Measurements from ENCODE around the gene FOSB. TPM values are rescaled to one million over a fixed set of nuclear protein-coding genes. Genes with fewer than 3 reads are reported as not detected.

FOSB gene
- total and polyA plus RNA-seq, 9 donors, result 2.9 to 295 (median 44.3) TPM

DNA sequence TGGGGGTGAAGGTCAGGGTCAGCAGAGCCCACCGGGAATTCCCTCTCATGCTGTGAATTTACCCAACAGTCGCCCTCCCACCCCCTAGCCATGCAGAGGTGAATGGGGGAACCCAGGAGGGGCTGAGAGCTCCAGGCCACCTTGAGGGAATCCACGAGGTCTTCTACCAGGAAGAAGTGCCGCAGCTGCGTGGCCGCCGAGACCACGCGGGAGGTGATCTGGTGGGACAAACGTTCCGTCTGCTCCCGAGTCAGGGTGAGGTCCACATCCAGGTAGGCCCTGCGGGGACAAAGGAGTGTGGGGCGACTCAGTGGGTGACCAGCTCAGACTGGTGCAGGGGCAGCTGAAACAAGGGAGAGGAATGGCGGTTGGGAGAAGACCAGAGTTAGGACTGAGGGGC lies 20.9 kb downstream of the FOSB start:
- Histone ChIP-seq H3K4me3 (no peak overlapping the region), H3K27me3 (no peaks in the 10 kb centered on the region), H3K9me3 (no peaks in the 10 kb centered on the region), H3K27ac (no peak overlapping the region), H3K4me1 (ENCODE audit: insufficient read depth) (peaks cover 2% of the 10 kb centered on the region), H3K36me3 (no peaks in the 10 kb centered on the region)
- intact Hi-C loops (cut with DNase I), result loop anchor here in 1 of 4 donors (5.0 kb wide), 1 partner anchor 61 kb away; no protein-coding TSS in a partner anchor
- peak in 1 of 5 donors; percentile 20 for DNase-seq
- TF ChIP-seq POLR2A (IDR thresholded peaks at IDR 0.05), result no peak
- TF ChIP-seq, protein P1, sequence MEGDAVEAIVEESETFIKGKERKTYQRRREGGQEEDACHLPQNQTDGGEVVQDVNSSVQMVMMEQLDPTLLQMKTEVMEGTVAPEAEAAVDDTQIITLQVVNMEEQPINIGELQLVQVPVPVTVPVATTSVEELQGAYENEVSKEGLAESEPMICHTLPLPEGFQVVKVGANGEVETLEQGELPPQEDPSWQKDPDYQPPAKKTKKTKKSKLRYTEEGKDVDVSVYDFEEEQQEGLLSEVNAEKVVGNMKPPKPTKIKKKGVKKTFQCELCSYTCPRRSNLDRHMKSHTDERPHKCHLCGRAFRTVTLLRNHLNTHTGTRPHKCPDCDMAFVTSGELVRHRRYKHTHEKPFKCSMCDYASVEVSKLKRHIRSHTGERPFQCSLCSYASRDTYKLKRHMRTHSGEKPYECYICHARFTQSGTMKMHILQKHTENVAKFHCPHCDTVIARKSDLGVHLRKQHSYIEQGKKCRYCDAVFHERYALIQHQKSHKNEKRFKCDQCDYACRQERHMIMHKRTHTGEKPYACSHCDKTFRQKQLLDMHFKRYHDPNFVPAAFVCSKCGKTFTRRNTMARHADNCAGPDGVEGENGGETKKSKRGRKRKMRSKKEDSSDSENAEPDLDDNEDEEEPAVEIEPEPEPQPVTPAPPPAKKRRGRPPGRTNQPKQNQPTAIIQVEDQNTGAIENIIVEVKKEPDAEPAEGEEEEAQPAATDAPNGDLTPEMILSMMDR (IDR thresholded peaks at IDR 0.05), result no peak
- no peak for TF ChIP-seq EP300 (IDR thresholded peaks at IDR 0.05)
- WGBS, 3 donors, result 83 to 89% (median 84%) methylated on average over 15 of the region's 15 CpGs

DNA sequence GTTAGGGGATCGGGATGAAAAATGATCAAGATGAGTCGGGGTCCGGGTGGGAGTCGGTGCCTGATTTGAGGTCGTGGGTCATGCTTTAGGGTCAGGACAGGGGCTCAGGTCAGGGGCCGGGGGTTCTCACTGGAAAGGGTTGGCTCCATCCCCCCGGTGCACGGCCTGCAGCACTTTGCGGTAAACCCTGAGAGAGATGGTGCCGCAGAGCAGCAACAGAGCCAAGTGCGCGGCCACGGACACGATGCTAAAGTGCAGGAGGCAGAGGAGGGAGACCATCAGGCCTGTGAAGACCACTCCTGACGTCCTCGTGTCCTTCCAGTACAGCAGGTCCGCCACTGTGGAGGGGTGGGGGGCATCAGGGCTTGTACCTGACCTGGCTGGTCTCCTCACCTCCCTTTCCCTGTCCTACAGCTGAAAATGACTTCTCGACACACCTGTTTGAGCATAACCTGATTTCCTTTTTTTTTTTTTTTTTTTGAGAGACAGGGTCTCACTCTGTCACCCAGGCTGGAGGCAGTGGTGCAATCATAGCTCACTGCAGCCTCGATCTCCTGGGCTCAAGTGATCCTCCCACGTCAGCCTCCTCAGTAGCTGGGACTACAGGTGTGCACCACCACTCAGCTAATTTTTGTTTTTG lies 21.5 kb downstream of the FOSB start:
- WGBS, 3 donors, result 84 to 90% (median 86%) methylated on average over 20 of the region's 20 CpGs
- DNase-seq, result peak in 1 of 5 donors; percentile 19
- intact Hi-C loops (cut with DNase I), result loop anchor here in 1 of 4 donors (5.0 kb wide), 1 partner anchor 62 kb away; no protein-coding TSS in a partner anchor

DNA sequence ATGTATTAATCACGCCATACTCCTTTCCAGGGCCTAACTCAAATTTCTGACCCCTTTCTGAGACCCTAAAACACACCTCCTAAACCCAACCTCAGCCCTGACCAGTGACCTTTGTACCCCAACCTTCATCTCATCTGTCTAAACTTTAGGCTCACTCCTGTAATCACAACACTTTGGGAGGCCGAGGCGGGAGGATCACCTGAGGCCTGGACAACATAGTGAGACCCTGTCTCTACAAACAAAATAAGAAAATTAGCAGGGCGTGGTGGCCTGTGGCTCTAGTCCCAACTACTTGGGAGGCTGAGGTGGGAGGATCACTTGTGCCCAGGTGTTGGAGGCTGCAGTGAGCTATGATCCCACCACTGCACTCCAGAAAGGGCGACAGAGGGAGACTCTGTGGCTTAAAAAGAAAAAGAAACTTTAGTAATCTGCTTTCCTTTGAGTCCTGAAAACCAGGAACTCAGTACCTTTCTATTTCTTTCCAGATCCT lies 24.4 kb downstream of the FOSB start:
- peaks cover 3% of the 10 kb centered on the region for H3K27me3 ChIP-seq
- H3K4me3 ChIP-seq, result no peak overlapping the region
- intact Hi-C loops (cut with DNase I), result no loop called here
- WGBS, 3 donors, result 90 to 97% (median 92%) methylated on average over 5 of the region's 5 CpGs
- TF ChIP-seq POLR2A (IDR thresholded peaks at IDR 0.05) (no peak), EP300 (IDR thresholded peaks at IDR 0.05) (no peak)
- TF ChIP-seq, protein P1 (IDR thresholded peaks at IDR 0.05), result no peak
- H3K27ac ChIP-seq, result no peak overlapping the region
- DNase-seq, result no peak
- peaks cover 8% of the 10 kb centered on the region for H3K4me1 ChIP-seq (ENCODE audit: insufficient read depth)
- no peaks in the 10 kb centered on the region for H3K9me3 ChIP-seq
- H3K36me3 ChIP-seq, result no peaks in the 10 kb centered on the region

More for the DNA sequence above, 21.5 kb downstream of the FOSB start:
- Histone ChIP-seq H3K27me3 (no peaks in the 10 kb centered on the region), H3K9me3 (no peaks in the 10 kb centered on the region), H3K27ac (no peak overlapping the region), H3K36me3 (no peaks in the 10 kb centered on the region), H3K4me3 (no peak overlapping the region), H3K4me1 (ENCODE audit: insufficient read depth) (peaks cover 2% of the 10 kb centered on the region)
- no peak for TF ChIP-seq EP300 (IDR thresholded peaks at IDR 0.05)
- TF ChIP-seq, protein P1 (IDR thresholded peaks at IDR 0.05), result no peak
- no peak for TF ChIP-seq POLR2A (IDR thresholded peaks at IDR 0.05)

DNA sequence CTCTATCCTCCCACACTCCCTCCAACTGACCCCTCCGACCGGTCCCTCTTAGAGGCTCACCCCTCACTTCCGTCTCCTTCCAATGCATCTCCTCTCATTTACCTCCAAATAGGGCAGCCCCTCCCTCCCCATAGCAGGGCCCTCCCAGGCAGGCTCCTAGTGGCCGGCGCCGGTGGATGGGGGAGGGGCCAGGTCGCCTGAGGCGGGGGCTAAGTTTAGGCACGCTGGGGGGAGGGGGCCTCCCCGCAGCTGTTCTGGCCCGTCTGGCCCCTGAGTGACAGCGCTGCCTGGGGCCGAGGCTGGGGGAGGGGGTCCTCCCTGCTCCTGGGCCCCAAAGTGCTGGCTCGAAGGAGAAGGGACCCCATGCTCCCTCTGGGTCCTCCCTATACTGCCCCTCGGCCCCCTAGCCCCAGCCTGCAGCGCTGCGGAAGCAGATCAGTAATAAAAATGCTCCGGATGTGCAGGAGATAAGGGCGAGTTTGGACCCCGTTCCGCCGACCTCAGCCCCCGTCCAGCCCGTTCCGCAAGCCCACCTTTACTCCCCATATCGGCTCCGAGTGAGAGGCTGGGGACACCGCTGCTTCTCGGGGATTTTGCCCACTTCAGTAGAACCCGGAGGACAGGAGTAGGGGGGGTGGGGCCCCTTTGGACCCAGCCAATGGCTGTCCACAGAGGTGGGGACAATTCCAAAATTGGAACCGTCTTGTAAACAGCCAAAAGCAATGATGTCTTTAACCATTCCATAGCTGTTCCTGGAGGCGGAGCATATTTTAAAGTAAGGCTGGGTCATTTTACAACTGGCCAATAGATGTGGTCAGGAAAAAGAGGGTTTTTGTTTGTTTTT lies 25.1 kb downstream of the FOSB start:
- Histone ChIP-seq H3K4me1 (ENCODE audit: insufficient read depth) (peaks cover 8% of the 10 kb centered on the region), H3K36me3 (no peaks in the 10 kb centered on the region), H3K4me3 (peak overlapping the region; percentile 46), H3K27ac (no peak overlapping the region), H3K9me3 (no peaks in the 10 kb centered on the region), H3K27me3 (peaks cover 3% of the 10 kb centered on the region)
- 8 to 10% (median 9%) methylated on average over 27 to 32 of the region's 32 CpGs for WGBS, 3 donors
- DNase-seq, result no peak
- intact Hi-C loops (cut with DNase I), result no loop called here
- TF ChIP-seq EP300 (IDR thresholded peaks at IDR 0.05), result no peak
- TF ChIP-seq, protein P1 (IDR thresholded peaks at IDR 0.05), result no peak
- TF ChIP-seq POLR2A (IDR thresholded peaks at IDR 0.05), result no peak

Data from ovary (tissue), 9 donors.